Stimulated activated CD4-positive, alpha-beta T cell treated with anti-CD3 and anti-CD28 coated beads, Interleukin-15, amount 100 ng/mL, for 48 hours (primary cell): Measurements from ENCODE around the gene EHMT1.
A peak's percentile ranks its signal among the peaks of the same experiment; 100 is the strongest.
"Not testable (repeated sequence)": the region's sequence is repeated elsewhere in the genome, so short reads cannot be mapped to it uniquely, and the experiment has no call there.

Experiments used
- DNase-seq, 2 donors: peaks; one replicate each; pipeline ENCODE4 v3.0.0-alpha.2; 2020; ENCODE audit warnings: low read depth in 2 of 2

The EHMT1 gene

GRCh38 chr9:137716694-137717287 lies 98.0 kb downstream of the EHMT1 start:
- DNase-seq: no peak

GRCh38 chr9:137717776-137718327 lies 99.0 kb downstream of the EHMT1 start:
- no peak for DNase-seq

- DNase-seq: no peak
Measured at GRCh38 chr9:137719194-137719593, 100.4 kb downstream of the EHMT1 start.

- DNase-seq: no peak
Measured at GRCh38 chr9:137720571-137721110, 101.8 kb downstream of the EHMT1 start.

GRCh38 chr9:137721479-137721878 lies 102.7 kb downstream of the EHMT1 start:
- peak; percentile 31 to 34 for DNase-seq

- no peak for DNase-seq
Measured at GRCh38 chr9:137721899-137722298, 103.1 kb downstream of the EHMT1 start.

- DNase-seq: no peak
Measured at GRCh38 chr9:137722481-137722880, 103.7 kb downstream of the EHMT1 start.

GRCh38 chr9:137723356-137723755 lies 104.6 kb downstream of the EHMT1 start:
- not testable (repeated sequence) for DNase-seq

GRCh38 chr9:137723783-137724445 lies 105.1 kb downstream of the EHMT1 start:
- peak; percentile 10 to 26 for DNase-seq

- no peak for DNase-seq
Measured at GRCh38 chr9:137724818-137725240, 106.0 kb downstream of the EHMT1 start.

GRCh38 chr9:137725598-137725997 lies 106.8 kb downstream of the EHMT1 start:
- no peak for DNase-seq

- not testable (repeated sequence) for DNase-seq
Measured at GRCh38 chr9:137726336-137726735, 107.5 kb downstream of the EHMT1 start.

- no peak for DNase-seq
Measured at GRCh38 chr9:137726764-137727163, 108.0 kb downstream of the EHMT1 start.

- no peak for DNase-seq
Measured at GRCh38 chr9:137727716-137728115, 108.9 kb downstream of the EHMT1 start.

GRCh38 chr9:137728444-137729311 lies 109.9 kb downstream of the EHMT1 start:
- no peak for DNase-seq

- no peak for DNase-seq
Measured at GRCh38 chr9:137731216-137731946, 112.6 kb downstream of the EHMT1 start.

- no peak for DNase-seq
Measured at GRCh38 chr9:137731947-137732813, 113.4 kb downstream of the EHMT1 start.

GRCh38 chr9:137733429-137733828 lies 114.6 kb downstream of the EHMT1 start:
- DNase-seq: no peak

- no peak for DNase-seq
Measured at GRCh38 chr9:137734181-137734580, 115.4 kb downstream of the EHMT1 start.

- not testable (repeated sequence) for DNase-seq
Measured at GRCh38 chr9:137738182-137738696, 119.4 kb downstream of the EHMT1 start.
